DND-41 (cell line): ENCODE results near the gene PERM1.

ENCODE experiments used
- EZH2 ChIP-seq: IDR thresholded peaks from 3 replicates; pipeline ENCODE4 v1.6.1; 2012; ENCODE audit warnings: borderline replicate concordance, low read depth, mild to moderate bottlenecking, moderate library complexity, low read length, inconsistent platforms; ENCODE audit not compliant: severe bottlenecking
- TF ChIP-seq, protein P1 (sequence below): IDR thresholded peaks from 2 replicates; pipeline ENCODE4 v1.5.1; 2012; ENCODE audit warnings: borderline replicate concordance, low read length, moderate library complexity, mild to moderate bottlenecking; ENCODE audit not compliant: poor library complexity, severe bottlenecking; ENCODE audit errors: extremely low read depth

GRCh38 chr1:1022302-1023009 is 40.6 kb upstream of the PERM1 start:
- TF ChIP-seq, protein P1, sequence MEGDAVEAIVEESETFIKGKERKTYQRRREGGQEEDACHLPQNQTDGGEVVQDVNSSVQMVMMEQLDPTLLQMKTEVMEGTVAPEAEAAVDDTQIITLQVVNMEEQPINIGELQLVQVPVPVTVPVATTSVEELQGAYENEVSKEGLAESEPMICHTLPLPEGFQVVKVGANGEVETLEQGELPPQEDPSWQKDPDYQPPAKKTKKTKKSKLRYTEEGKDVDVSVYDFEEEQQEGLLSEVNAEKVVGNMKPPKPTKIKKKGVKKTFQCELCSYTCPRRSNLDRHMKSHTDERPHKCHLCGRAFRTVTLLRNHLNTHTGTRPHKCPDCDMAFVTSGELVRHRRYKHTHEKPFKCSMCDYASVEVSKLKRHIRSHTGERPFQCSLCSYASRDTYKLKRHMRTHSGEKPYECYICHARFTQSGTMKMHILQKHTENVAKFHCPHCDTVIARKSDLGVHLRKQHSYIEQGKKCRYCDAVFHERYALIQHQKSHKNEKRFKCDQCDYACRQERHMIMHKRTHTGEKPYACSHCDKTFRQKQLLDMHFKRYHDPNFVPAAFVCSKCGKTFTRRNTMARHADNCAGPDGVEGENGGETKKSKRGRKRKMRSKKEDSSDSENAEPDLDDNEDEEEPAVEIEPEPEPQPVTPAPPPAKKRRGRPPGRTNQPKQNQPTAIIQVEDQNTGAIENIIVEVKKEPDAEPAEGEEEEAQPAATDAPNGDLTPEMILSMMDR: no peak
- TF ChIP-seq EZH2: no peak
